DND-41 (cell line): ENCODE data around the gene SGPL1.

Experiments used
- ATAC-seq: fragments of 200-7000 bp; cut with Tn5 transposase; 3 replicates; pipeline ENCODE4 v1.9.1; 2021; ENCODE audit warnings: low read depth; ENCODE audit not compliant: insufficient read depth
- DNase-seq: peaks from one replicate; pipeline ENCODE4 v3.0.0-alpha.2; 2020
- H2AFZ ChIP-seq: 2 replicates; pipeline ENCODE4 v1.6.0; 2012; ENCODE audit warnings: low read depth, low read length
- H3K27ac ChIP-seq: 2 replicates; pipeline ENCODE4 v1.5.1; 2012; ENCODE audit warnings: low read length, inconsistent platforms
- H3K27me3 ChIP-seq: fragments of 200-600 bp; sonication (generic); 2 replicates; pipeline ENCODE4 v1.6.0; 2012; ENCODE audit warnings: low read length, mild to moderate bottlenecking, inconsistent platforms; ENCODE audit not compliant: insufficient read depth, poor library complexity
- H3K36me3 ChIP-seq: 2 replicates; pipeline ENCODE4 v1.5.1; 2012; ENCODE audit warnings: low read length, inconsistent platforms; ENCODE audit not compliant: insufficient read depth
- H3K4me1 ChIP-seq: 2 replicates; pipeline ENCODE4 v1.5.1; 2012; ENCODE audit warnings: mild to moderate bottlenecking, low read length; ENCODE audit not compliant: insufficient read depth
- H3K4me2 ChIP-seq: 2 replicates; pipeline ENCODE4 v1.6.0; 2012; ENCODE audit warnings: mild to moderate bottlenecking, moderate library complexity, low read length, inconsistent platforms; ENCODE audit not compliant: insufficient read depth
- H3K4me3 ChIP-seq, 2 experiments: fragments of 200-600 bp in 1 of 2; shearing (Covaris generic) in 1 of 2; 2 replicates each; pipeline ENCODE4 v1.5.1; 2012 to 2016; ENCODE audit warnings: inconsistent platforms in 2 of 2, low read length in 2 of 2, mild to moderate bottlenecking in 2 of 2, low read depth in 1 of 2, moderate library complexity in 1 of 2
- H3K79me2 ChIP-seq: 2 replicates; pipeline ENCODE4 v1.6.0; 2012; ENCODE audit warnings: low read length, inconsistent platforms; ENCODE audit not compliant: insufficient read depth
- H3K9ac ChIP-seq: 2 replicates; pipeline ENCODE4 v1.6.0; 2012; ENCODE audit warnings: low read depth, mild to moderate bottlenecking, inconsistent platforms, low read length, moderate library complexity
- H3K9me3 ChIP-seq: 2 replicates; pipeline ENCODE4 v1.5.1; 2012; ENCODE audit warnings: low read length, moderate library complexity, mild to moderate bottlenecking, inconsistent platforms; ENCODE audit not compliant: insufficient read depth, severe bottlenecking
- H4K20me1 ChIP-seq: 2 replicates; pipeline ENCODE4 v1.6.0; 2012; ENCODE audit warnings: low read length; ENCODE audit not compliant: insufficient read depth
- CTCF ChIP-seq: IDR thresholded peaks from 2 replicates; pipeline ENCODE4 v1.5.1; 2012; ENCODE audit warnings: borderline replicate concordance, low read length, moderate library complexity, mild to moderate bottlenecking; ENCODE audit not compliant: poor library complexity, severe bottlenecking; ENCODE audit errors: extremely low read depth
- EZH2 ChIP-seq: IDR thresholded peaks from 3 replicates; pipeline ENCODE4 v1.6.1; 2012; ENCODE audit warnings: borderline replicate concordance, low read depth, mild to moderate bottlenecking, moderate library complexity, low read length, inconsistent platforms; ENCODE audit not compliant: severe bottlenecking

SGPL1 gene

DNA sequence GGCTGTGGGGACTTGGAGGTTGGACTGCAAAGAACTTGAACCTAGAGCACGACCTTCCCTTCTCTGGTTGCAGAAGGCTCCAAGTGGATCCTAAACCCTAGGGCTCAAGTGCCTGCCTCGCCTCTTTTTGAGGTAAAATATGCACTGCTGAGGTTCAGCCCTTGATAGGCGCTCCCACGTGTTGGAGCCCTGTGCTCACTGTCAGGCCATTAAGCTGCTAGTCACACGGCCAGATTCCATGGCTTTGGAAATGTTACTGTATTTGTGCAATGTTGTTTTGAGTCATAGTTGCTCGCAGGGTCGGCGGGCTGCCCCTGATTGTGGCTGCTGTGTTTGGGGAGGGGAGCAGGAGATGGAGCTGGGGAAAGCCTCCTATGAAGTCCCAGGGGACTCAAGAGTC, 112.4 kb downstream of the SGPL1 start:
- Histone ChIP-seq H3K9me3 (no peaks in the 10 kb centered on the region), H4K20me1 (no peaks in the 10 kb centered on the region), H3K4me1 (no peaks in the 10 kb centered on the region), H3K79me2 (no peaks in the 10 kb centered on the region), H3K27me3 (peaks cover 6% of the 10 kb centered on the region), H3K4me2 (no peak overlapping the region), H3K36me3 (no peaks in the 10 kb centered on the region), H2AFZ (no peak overlapping the region), H3K4me3 (no peak overlapping the region), H3K9ac (no peak overlapping the region), H3K27ac (no peak overlapping the region)
- no peak for ATAC-seq
- no peak for TF ChIP-seq CTCF
- TF ChIP-seq EZH2 = no peak
- no peak for DNase-seq

GRCh38 chr10:70930263-70931000, 114.7 kb downstream of the SGPL1 start:
- Histone ChIP-seq H3K36me3 (no peaks in the 10 kb centered on the region), H3K9ac (no peak overlapping the region), H3K4me2 (no peak overlapping the region), H3K27ac (no peak overlapping the region), H4K20me1 (no peaks in the 10 kb centered on the region), H3K9me3 (no peaks in the 10 kb centered on the region), H3K79me2 (no peaks in the 10 kb centered on the region), H3K4me3 (no peak overlapping the region), H3K4me1 (no peaks in the 10 kb centered on the region), H3K27me3 (peaks cover 6% of the 10 kb centered on the region), H2AFZ (no peak overlapping the region)
- DNase-seq (no peak), ATAC-seq (no peak)
- TF ChIP-seq CTCF (no peak), EZH2 (no peak)
